Amniotic stem cell (primary cell): Measurements from ENCODE around the gene GLP1R.

Experiments used
- DNase-seq: peaks from one replicate; lab custom pipeline; 2025; lab: John Stamatoyannopoulos, UW

Gene GLP1R

GRCh38 chr6:39062014-39062740 is 13.6 kb downstream of the GLP1R start:
- no peak for DNase-seq

- DNase-seq = no peak
These were observed 14.9 kb downstream of the GLP1R start for GRCh38 chr6:39063526-39063925.

GRCh38 chr6:39065561-39065960 is 17.0 kb downstream of the GLP1R start:
- DNase-seq = no peak

GRCh38 chr6:39068391-39068790 is 19.8 kb downstream of the GLP1R start:
- DNase-seq = no peak

- no peak for DNase-seq
These were observed 24.2 kb downstream of the GLP1R start for GRCh38 chr6:39072830-39073229.

- no peak for DNase-seq
These were observed 25.1 kb downstream of the GLP1R start for GRCh38 chr6:39073471-39074355.

GRCh38 chr6:39074486-39074885 is 25.9 kb downstream of the GLP1R start:
- DNase-seq = no peak

- no peak for DNase-seq
These were observed 26.6 kb downstream of the GLP1R start for GRCh38 chr6:39075010-39075686.

GRCh38 chr6:39075807-39076622 is 27.4 kb downstream of the GLP1R start:
- DNase-seq = no peak

GRCh38 chr6:39076623-39077535 is 28.3 kb downstream of the GLP1R start:
- no peak for DNase-seq

- no peak for DNase-seq
These were observed 29.5 kb downstream of the GLP1R start for GRCh38 chr6:39077882-39078594.

- no peak for DNase-seq
These were observed 30.1 kb downstream of the GLP1R start for GRCh38 chr6:39078695-39079094.

- no peak for DNase-seq
These were observed 30.9 kb downstream of the GLP1R start for GRCh38 chr6:39079197-39080125.

- no peak for DNase-seq
These were observed 31.8 kb downstream of the GLP1R start for GRCh38 chr6:39080246-39080875.

- DNase-seq = no peak
These were observed 33.7 kb downstream of the GLP1R start for GRCh38 chr6:39082310-39082709.

- no peak for DNase-seq
These were observed 34.7 kb downstream of the GLP1R start for GRCh38 chr6:39083231-39083634.

- DNase-seq = no peak
These were observed 35.9 kb downstream of the GLP1R start for GRCh38 chr6:39084506-39084905.

- no peak for DNase-seq
These were observed 36.7 kb downstream of the GLP1R start for GRCh38 chr6:39085129-39085797.
